ENCODE measurements around the gene LAMTOR1.

- TF ChIP-seq CTCF (IDR thresholded peaks at IDR 0.05) (no peak), POLR2A (IDR thresholded peaks at IDR 0.05) (no peak)
Observed at GRCh38 chr11:72102631-72102945, 509 bp downstream of the LAMTOR1 start.

All from body of pancreas (tissue), 4 donors.